ENCODE data around the gene MANEA. TPM values are rescaled to one million over a fixed set of nuclear protein-coding genes. Genes with fewer than 3 reads are reported as not detected.
"Not testable (repeated sequence)": the region's sequence is repeated elsewhere in the genome, so short reads cannot be mapped to it uniquely, and the experiment has no call there.

MANEA gene
- total and polyA plus RNA-seq, 2 of the 8 experiments (the other 6 are each of a cell fraction or from before 2014, with no cell fraction given), result 2.8 to 10.4 TPM

DNA sequence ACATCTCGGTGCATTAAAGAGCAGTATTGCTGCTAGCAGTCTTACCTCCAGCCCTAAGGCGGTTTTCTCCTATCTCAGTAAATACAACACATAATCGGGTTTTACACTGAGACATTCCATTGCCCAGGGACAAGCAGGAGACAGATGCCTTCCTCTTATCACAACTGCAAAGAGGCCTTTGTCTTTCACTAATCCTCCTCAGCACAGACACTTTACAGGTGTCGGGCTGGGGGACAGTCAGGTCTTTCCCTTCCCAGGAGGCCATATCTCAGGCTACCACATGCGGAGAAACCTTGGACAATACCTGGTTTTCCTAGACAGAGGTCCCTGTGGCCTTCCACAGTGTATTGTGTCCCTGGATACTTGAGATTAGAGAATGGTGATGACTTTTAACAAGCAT lies 16.4 kb upstream of the MANEA start:
- H3K14ac ChIP-seq (ENCODE audit: insufficient read length); H2BK15ac ChIP-seq (ENCODE audit: low read length); FAIRE-seq; H3K4me1 ChIP-seq (replicated peaks in 1 of 4; ENCODE audit: control insufficient read depth in 3 of 4, insufficient read depth in 4 of 4, low read length in 3 of 4); POLR2A ChIA-PET (ENCODE audit: partially characterized antibody); H2BK120ac ChIP-seq (replicated peaks; ENCODE audit: low read depth, low read length); H3K56ac ChIP-seq (replicated peaks; ENCODE audit: insufficient read length, low read depth, low read length); H3K27ac ChIP-seq (ENCODE audit: low read depth, low read length); H3K36me3 ChIP-seq (ENCODE audit: control insufficient read depth in 2 of 4, insufficient read depth in 4 of 4, low read length in 3 of 4); H2BK5ac ChIP-seq (ENCODE audit: low read depth, low read length); H4K8ac ChIP-seq (ENCODE audit: extremely low read depth, insufficient read depth, low read length); H3K4me2 ChIP-seq (ENCODE audit: insufficient read depth in 1 of 2, low read depth in 2 of 2, low read length in 2 of 2); CTCF ChIA-PET (ENCODE audit: partially characterized antibody); H3K4me3 ChIP-seq (ENCODE audit: extremely low read depth in 1 of 4, insufficient read depth in 2 of 4, low read depth in 3 of 4, low read length in 4 of 4); H2BK20ac ChIP-seq (ENCODE audit: low read length); H3K79me2 ChIP-seq (ENCODE audit: control insufficient read depth in 1 of 2, insufficient read depth in 2 of 2, low read length in 2 of 2); H2AFZ ChIP-seq (ENCODE audit: low read length); H3K4ac ChIP-seq (replicated peaks; ENCODE audit: insufficient read length, low read depth, low read length); H4K5ac ChIP-seq (ENCODE audit: insufficient read length, low read depth, low read length); H3K9ac ChIP-seq (replicated peaks in 1 of 4; ENCODE audit: extremely low read depth in 1 of 4, low read depth in 3 of 4, low read length in 3 of 4); H3K27me3 ChIP-seq (replicated peaks in 1 of 4; ENCODE audit: control insufficient read depth in 3 of 4, extremely low read depth in 1 of 4, insufficient read depth in 3 of 4, low read length in 3 of 4); H3K9me3 ChIP-seq (ENCODE audit: insufficient read depth in 2 of 2, low read depth in 1 of 2, low read length in 1 of 2); DNase-seq (ENCODE audit: low read depth in 1 of 2, low spot score in 2 of 2); H4K91ac ChIP-seq (replicated peaks; ENCODE audit: insufficient read length, low read length); H3K23me2 ChIP-seq (ENCODE audit: low read depth, low read length); H2BK12ac ChIP-seq (ENCODE audit: low read depth, low read length); H4K20me1 ChIP-seq (replicated peaks in 1 of 2; ENCODE audit: control insufficient read depth in 1 of 2, insufficient read depth in 2 of 2, low read length in 2 of 2); H3K23ac ChIP-seq (ENCODE audit: insufficient read length); H2AK5ac ChIP-seq (ENCODE audit: low read depth, low read length); H3K18ac ChIP-seq (ENCODE audit: extremely low read depth, low read length); H3K79me1 ChIP-seq (ENCODE audit: low read depth, low read length): not testable (repeated sequence)
- WGBS, 2 experiments (ENCODE audit: extremely low coverage in 1 of 2, insufficient coverage in 1 of 2, insufficient read length in 1 of 2, insufficient replicate concordance in 2 of 2, low coverage in 1 of 2, low lambda C conversion rate in 2 of 2, missing lambda C conversion rate in 1 of 2), result 63% methylated on average over 5 of the region's 5 CpGs; no CpG with 5 or more reads in 1 of the 2 experiments
